ENCODE measurements around the gene SLC44A3.

Gene SLC44A3

GRCh38 chr1:94856004-94856403 lies 35.8 kb downstream of the SLC44A3 start:
- peaks cover 2% of the 10 kb centered on the region for H3K9me3 ChIP-seq (ENCODE audit: low read length)
- H3K27me3 ChIP-seq (ENCODE audit: insufficient read depth, low read length): no peaks in the 10 kb centered on the region
- H3K36me3 ChIP-seq (ENCODE audit: insufficient read depth, low read length): no peaks in the 10 kb centered on the region
- peaks cover 3% of the 10 kb centered on the region for H3K4me1 ChIP-seq (ENCODE audit: insufficient read depth, low read length)
- no peak overlapping the region for H2AFZ ChIP-seq (ENCODE audit: low read depth, low read length)
- H3K4me3 ChIP-seq (ENCODE audit: low read length): no peak overlapping the region

- Histone ChIP-seq H3K36me3 (ENCODE audit: insufficient read depth, low read length) (no peaks in the 10 kb centered on the region), H3K4me1 (ENCODE audit: insufficient read depth, low read length) (peaks cover 3% of the 10 kb centered on the region), H3K9me3 (ENCODE audit: low read length) (peaks cover 2% of the 10 kb centered on the region), H2AFZ (ENCODE audit: low read depth, low read length) (no peak overlapping the region), H3K27me3 (ENCODE audit: insufficient read depth, low read length) (no peaks in the 10 kb centered on the region), H3K4me3 (ENCODE audit: low read length) (no peak overlapping the region)
Measured at GRCh38 chr1:94856868-94857267, 36.7 kb downstream of the SLC44A3 start.

GRCh38 chr1:94858276-94858675 lies 38.1 kb downstream of the SLC44A3 start:
- H2AFZ ChIP-seq (ENCODE audit: low read depth, low read length): no peak overlapping the region
- H3K36me3 ChIP-seq (ENCODE audit: insufficient read depth, low read length): no peaks in the 10 kb centered on the region
- H3K4me3 ChIP-seq (ENCODE audit: low read length): no peak overlapping the region
- H3K4me1 ChIP-seq (ENCODE audit: insufficient read depth, low read length): peaks cover 16% of the 10 kb centered on the region
- no peaks in the 10 kb centered on the region for H3K27me3 ChIP-seq (ENCODE audit: insufficient read depth, low read length)
- H3K9me3 ChIP-seq (ENCODE audit: low read length): peaks cover 2% of the 10 kb centered on the region

GRCh38 chr1:94859174-94859573 lies 39.0 kb downstream of the SLC44A3 start:
- no peaks in the 10 kb centered on the region for H3K36me3 ChIP-seq (ENCODE audit: insufficient read depth, low read length)
- peaks cover 2% of the 10 kb centered on the region for H3K9me3 ChIP-seq (ENCODE audit: low read length)
- peaks cover 25% of the 10 kb centered on the region for H3K4me1 ChIP-seq (ENCODE audit: insufficient read depth, low read length)
- H2AFZ ChIP-seq (ENCODE audit: low read depth, low read length): no peak overlapping the region
- no peak overlapping the region for H3K4me3 ChIP-seq (ENCODE audit: low read length)
- no peaks in the 10 kb centered on the region for H3K27me3 ChIP-seq (ENCODE audit: insufficient read depth, low read length)

GRCh38 chr1:94862718-94863117 lies 42.6 kb downstream of the SLC44A3 start:
- no peaks in the 10 kb centered on the region for H3K27me3 ChIP-seq (ENCODE audit: insufficient read depth, low read length)
- no peaks in the 10 kb centered on the region for H3K9me3 ChIP-seq (ENCODE audit: low read length)
- H3K4me1 ChIP-seq (ENCODE audit: insufficient read depth, low read length): peaks cover 55% of the 10 kb centered on the region
- H3K36me3 ChIP-seq (ENCODE audit: insufficient read depth, low read length): no peaks in the 10 kb centered on the region
- H2AFZ ChIP-seq (ENCODE audit: low read depth, low read length): no peak overlapping the region
- H3K4me3 ChIP-seq (ENCODE audit: low read length): no peak overlapping the region

GRCh38 chr1:94863297-94863911 lies 43.2 kb downstream of the SLC44A3 start:
- Histone ChIP-seq H3K4me1 (ENCODE audit: insufficient read depth, low read length) (peaks cover 55% of the 10 kb centered on the region), H2AFZ (ENCODE audit: low read depth, low read length) (no peak overlapping the region), H3K4me3 (ENCODE audit: low read length) (no peak overlapping the region), H3K27me3 (ENCODE audit: insufficient read depth, low read length) (no peaks in the 10 kb centered on the region), H3K36me3 (ENCODE audit: insufficient read depth, low read length) (no peaks in the 10 kb centered on the region), H3K9me3 (ENCODE audit: low read length) (no peaks in the 10 kb centered on the region)

- H3K36me3 ChIP-seq (ENCODE audit: insufficient read depth, low read length): no peaks in the 10 kb centered on the region
- no peak overlapping the region for H2AFZ ChIP-seq (ENCODE audit: low read depth, low read length)
- H3K4me1 ChIP-seq (ENCODE audit: insufficient read depth, low read length): peaks cover 55% of the 10 kb centered on the region
- no peaks in the 10 kb centered on the region for H3K9me3 ChIP-seq (ENCODE audit: low read length)
- H3K4me3 ChIP-seq (ENCODE audit: low read length): no peak overlapping the region
- no peaks in the 10 kb centered on the region for H3K27me3 ChIP-seq (ENCODE audit: insufficient read depth, low read length)
Measured at GRCh38 chr1:94863919-94864318, 43.8 kb downstream of the SLC44A3 start.

- Histone ChIP-seq H3K9me3 (ENCODE audit: low read length) (no peaks in the 10 kb centered on the region), H3K36me3 (ENCODE audit: insufficient read depth, low read length) (no peaks in the 10 kb centered on the region), H2AFZ (ENCODE audit: low read depth, low read length) (no peak overlapping the region), H3K4me1 (ENCODE audit: insufficient read depth, low read length) (peaks cover 55% of the 10 kb centered on the region), H3K27me3 (ENCODE audit: insufficient read depth, low read length) (no peaks in the 10 kb centered on the region), H3K4me3 (ENCODE audit: low read length) (no peak overlapping the region)
Measured at GRCh38 chr1:94864821-94865220, 44.7 kb downstream of the SLC44A3 start.

- Histone ChIP-seq H3K36me3 (ENCODE audit: insufficient read depth, low read length) (no peaks in the 10 kb centered on the region), H3K4me3 (ENCODE audit: low read length) (no peak overlapping the region), H3K27me3 (ENCODE audit: insufficient read depth, low read length) (no peaks in the 10 kb centered on the region), H3K4me1 (ENCODE audit: insufficient read depth, low read length) (peaks cover 55% of the 10 kb centered on the region), H2AFZ (ENCODE audit: low read depth, low read length) (no peak overlapping the region), H3K9me3 (ENCODE audit: low read length) (no peaks in the 10 kb centered on the region)
Measured at GRCh38 chr1:94865360-94865759, 45.2 kb downstream of the SLC44A3 start.

GRCh38 chr1:94866164-94866807 lies 46.1 kb downstream of the SLC44A3 start:
- Histone ChIP-seq H3K36me3 (ENCODE audit: insufficient read depth, low read length) (no peaks in the 10 kb centered on the region), H2AFZ (ENCODE audit: low read depth, low read length) (no peak overlapping the region), H3K9me3 (ENCODE audit: low read length) (no peaks in the 10 kb centered on the region), H3K4me1 (ENCODE audit: insufficient read depth, low read length) (peaks cover 55% of the 10 kb centered on the region), H3K4me3 (ENCODE audit: low read length) (no peak overlapping the region), H3K27me3 (ENCODE audit: insufficient read depth, low read length) (no peaks in the 10 kb centered on the region)

- H3K27me3 ChIP-seq (ENCODE audit: insufficient read depth, low read length): no peaks in the 10 kb centered on the region
- no peak overlapping the region for H3K4me3 ChIP-seq (ENCODE audit: low read length)
- no peak overlapping the region for H2AFZ ChIP-seq (ENCODE audit: low read depth, low read length)
- peaks cover 23% of the 10 kb centered on the region for H3K4me1 ChIP-seq (ENCODE audit: insufficient read depth, low read length)
- H3K9me3 ChIP-seq (ENCODE audit: low read length): no peaks in the 10 kb centered on the region
- H3K36me3 ChIP-seq (ENCODE audit: insufficient read depth, low read length): no peaks in the 10 kb centered on the region
Measured at GRCh38 chr1:94871031-94871430, 50.9 kb downstream of the SLC44A3 start.

GRCh38 chr1:94872771-94873495 lies 52.8 kb downstream of the SLC44A3 start:
- no peak overlapping the region for H3K4me3 ChIP-seq (ENCODE audit: low read length)
- H3K36me3 ChIP-seq (ENCODE audit: insufficient read depth, low read length): no peaks in the 10 kb centered on the region
- H3K9me3 ChIP-seq (ENCODE audit: low read length): no peaks in the 10 kb centered on the region
- H3K4me1 ChIP-seq (ENCODE audit: insufficient read depth, low read length): peaks cover 8% of the 10 kb centered on the region
- no peak overlapping the region for H2AFZ ChIP-seq (ENCODE audit: low read depth, low read length)
- no peaks in the 10 kb centered on the region for H3K27me3 ChIP-seq (ENCODE audit: insufficient read depth, low read length)

GRCh38 chr1:94873520-94874351 lies 53.6 kb downstream of the SLC44A3 start:
- H3K4me1 ChIP-seq (ENCODE audit: insufficient read depth, low read length): peaks cover 8% of the 10 kb centered on the region
- peaks cover 2% of the 10 kb centered on the region for H3K9me3 ChIP-seq (ENCODE audit: low read length)

More at GRCh38 chr1:94873520-94874351, 53.6 kb downstream of the SLC44A3 start:
- no peak overlapping the region for H3K4me3 ChIP-seq (ENCODE audit: low read length)
- H3K36me3 ChIP-seq (ENCODE audit: insufficient read depth, low read length): no peaks in the 10 kb centered on the region
- H2AFZ ChIP-seq (ENCODE audit: low read depth, low read length): no peak overlapping the region
- H3K27me3 ChIP-seq (ENCODE audit: insufficient read depth, low read length): no peaks in the 10 kb centered on the region
